ENCODE results near the gene SRGN. TPM values are rescaled to one million over a fixed set of nuclear protein-coding genes. Genes with fewer than 3 reads are reported as not detected.
"Not testable (repeated sequence)": the region's sequence is repeated elsewhere in the genome, so short reads cannot be mapped to it uniquely, and the experiment has no call there.

SRGN gene, protein sequence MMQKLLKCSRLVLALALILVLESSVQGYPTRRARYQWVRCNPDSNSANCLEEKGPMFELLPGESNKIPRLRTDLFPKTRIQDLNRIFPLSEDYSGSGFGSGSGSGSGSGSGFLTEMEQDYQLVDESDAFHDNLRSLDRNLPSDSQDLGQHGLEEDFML
- total RNA-seq, result 10 to 100 TPM; 19.5 to 38.0 TPM
- long read RNA-seq, transcript SRGN-201 (3 exons, 1,208 nt), result major isoform, 8 of 9 reads
- long read RNA-seq, partial matches to known transcripts, result 0 of 9 reads
- long read RNA-seq, other reads (novel, unspliced or antisense), result 1 of 9 reads

GRCh38 chr10:69087590-69088470, at the start of gene SRGN:
Gene SRGN (plus strand): TSS chr10:69088103. CDS start chr10:69088158, 55 bp downstream.
- DNase-seq (peak; percentile 55 to 68), ATAC-seq (peak; percentile 51)
- intact Hi-C loops (cut with DNase I, micrococcal nuclease), result no loop called here

DNA sequence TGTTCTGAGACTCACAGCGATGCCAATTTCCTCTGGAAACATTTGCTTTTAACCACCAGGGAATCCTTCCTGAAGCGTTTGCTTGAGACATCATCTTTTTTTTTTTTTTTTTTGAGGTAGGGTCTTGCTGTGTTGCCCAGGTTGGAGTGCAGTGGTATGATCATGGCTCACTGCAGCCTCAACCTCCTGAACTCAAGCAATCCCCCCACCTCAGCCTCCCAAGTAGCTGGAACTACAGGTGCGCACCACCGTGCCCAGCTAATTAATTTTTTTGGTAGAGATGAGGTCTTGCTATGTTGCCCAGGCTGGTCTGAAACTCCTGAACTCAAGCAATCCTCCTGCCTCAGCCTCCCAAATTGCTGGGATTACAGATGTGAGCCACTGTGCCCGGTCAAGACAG, 47.0 kb upstream of the SRGN start:
- DNase-seq; intact Hi-C loops (cut with DNase I, micrococcal nuclease); ATAC-seq: not testable (repeated sequence)

DNA sequence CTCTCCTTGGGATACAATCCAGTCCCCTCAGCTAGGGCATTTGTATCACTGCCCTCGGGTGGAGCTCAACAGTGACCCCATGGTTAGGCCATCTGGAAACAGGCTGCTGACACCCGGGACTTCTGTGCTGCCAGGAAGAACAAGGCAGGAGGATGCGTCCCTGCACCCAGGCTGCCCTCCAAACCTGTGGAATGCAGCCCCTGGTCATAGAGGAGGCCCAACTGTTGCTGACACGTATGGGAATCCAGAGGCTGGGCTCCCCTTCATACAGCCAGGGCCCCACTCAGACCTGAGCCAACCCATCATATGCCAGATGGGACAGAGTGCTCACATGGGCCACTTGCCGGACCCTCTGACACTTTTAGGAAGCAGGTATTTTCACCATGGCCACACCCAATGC, 45.5 kb upstream of the SRGN start:
- intact Hi-C loops (cut with DNase I, micrococcal nuclease), result no loop called here
- ATAC-seq (no peak), DNase-seq (no peak)

- no peak for DNase-seq
- intact Hi-C loops (cut with DNase I, micrococcal nuclease), result no loop called here
- ATAC-seq, result no peak
Observed at GRCh38 chr10:69042838-69043237, 45.1 kb upstream of the SRGN start.

GRCh38 chr10:69043931-69044531, 43.9 kb upstream of the SRGN start:
- intact Hi-C loops (cut with DNase I, micrococcal nuclease), result no loop called here
- DNase-seq, result no peak
- no peak for ATAC-seq

- intact Hi-C loops (cut with DNase I, micrococcal nuclease), result no loop called here
- no peak for DNase-seq
- no peak for ATAC-seq
Observed at GRCh38 chr10:69044546-69044945, 43.4 kb upstream of the SRGN start.

DNA sequence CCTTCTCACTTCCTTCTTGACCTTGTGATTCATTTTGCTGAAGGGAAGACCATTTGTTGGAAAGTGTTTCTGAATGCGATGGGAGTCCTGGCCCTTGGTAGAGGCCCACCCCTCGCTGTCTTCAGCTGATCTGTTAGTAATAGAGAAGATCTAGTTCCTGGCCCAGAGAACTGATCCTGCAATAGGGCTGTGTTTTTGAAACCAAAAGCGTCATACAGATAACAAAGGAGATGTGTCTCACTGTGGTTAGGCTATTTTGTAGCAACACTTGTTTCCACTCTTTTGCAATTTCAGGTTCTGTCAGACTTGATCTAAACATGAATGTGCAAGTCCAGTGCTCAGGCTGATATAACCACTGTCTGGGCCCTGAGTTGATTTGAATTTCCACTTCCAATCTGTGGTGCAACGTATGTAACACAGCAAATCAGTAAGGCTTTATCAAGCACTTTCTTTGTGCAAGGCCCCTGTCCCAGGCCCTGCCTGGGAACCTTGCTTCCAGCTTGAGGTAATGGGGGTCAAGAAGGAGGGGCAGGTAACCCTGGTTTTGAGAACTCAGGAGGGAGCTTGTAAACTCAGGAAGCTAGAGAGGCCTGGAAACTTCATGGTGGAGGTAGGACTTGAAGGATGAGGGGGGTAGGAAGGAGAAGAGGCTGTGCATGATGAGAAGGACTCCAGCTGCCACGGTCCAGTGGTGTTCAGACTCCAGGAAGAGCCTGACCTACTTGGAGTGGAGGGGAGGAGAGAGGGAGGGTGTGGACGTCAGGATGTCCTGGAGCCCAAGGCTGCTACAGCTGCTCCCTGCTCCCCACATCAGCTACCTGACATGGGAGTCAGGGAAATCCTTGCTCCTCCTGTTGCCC, 42.2 kb upstream of the SRGN start:
- ATAC-seq, result peak; percentile 37

DNA sequence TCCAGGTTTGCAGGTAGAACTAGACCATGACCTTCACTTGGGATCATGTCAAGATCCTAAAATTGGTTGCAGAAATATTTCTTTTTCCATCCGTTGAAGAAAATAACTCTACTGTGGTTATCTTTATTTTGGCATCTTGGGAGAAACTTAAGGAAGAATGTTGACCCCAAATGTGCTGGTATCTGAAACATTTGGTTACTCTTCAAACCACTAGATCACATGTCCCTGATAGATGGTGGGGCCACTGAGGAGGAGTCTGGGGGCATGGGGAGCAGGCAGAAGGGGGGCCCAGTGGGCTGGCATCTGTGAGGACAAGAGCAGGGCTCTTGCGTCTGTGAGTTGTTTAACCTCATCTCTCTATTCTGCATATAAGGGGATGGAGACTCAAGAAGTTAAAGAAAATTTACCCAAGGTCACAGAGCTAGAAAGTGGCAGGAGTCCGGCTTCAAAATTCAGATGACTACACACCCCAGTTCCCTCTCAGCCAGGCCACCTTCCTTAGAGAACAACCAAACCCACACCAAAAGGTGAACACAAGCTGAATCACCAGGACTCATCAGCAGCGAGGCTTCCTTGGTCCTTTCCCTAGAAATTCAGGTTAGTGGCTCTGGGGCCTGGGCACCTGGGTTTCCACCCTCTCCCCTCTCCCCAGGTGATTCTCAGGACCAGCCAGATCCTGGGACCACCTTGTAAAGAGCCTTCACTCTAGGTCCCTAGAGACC, 40.6 kb upstream of the SRGN start:
- DNase-seq (no peak), ATAC-seq (no peak)
- intact Hi-C loops (cut with DNase I, micrococcal nuclease), result no loop called here

More for the DNA sequence above, 42.2 kb upstream of the SRGN start:
- intact Hi-C loops (cut with DNase I, micrococcal nuclease), result no loop called here
- DNase-seq, result no peak

DNA sequence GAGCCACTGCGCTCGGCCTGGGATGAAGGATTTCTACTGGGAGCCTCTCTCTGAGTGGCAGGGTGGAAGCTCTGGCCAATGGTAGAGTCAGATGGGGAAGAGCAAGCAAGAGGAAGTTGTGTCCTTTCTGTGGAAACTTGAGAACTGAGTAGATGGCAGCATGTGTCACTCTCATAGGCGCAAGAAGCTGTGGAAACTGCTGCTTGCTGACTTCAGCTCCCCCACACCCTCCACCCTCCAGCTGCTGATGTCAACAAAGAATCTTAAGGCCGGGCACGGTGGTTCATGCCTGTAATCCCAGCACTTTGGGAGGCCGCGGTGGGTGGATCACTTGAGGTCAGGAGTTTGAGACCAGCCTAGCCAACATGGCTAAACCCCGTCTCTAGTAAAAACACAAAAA, 39.8 kb upstream of the SRGN start:
- intact Hi-C loops (cut with DNase I, micrococcal nuclease), result no loop called here
- ATAC-seq (peak; percentile 26), DNase-seq (peak; percentile 28 to 49)

- DNase-seq (no peak), ATAC-seq (no peak)
- intact Hi-C loops (cut with DNase I, micrococcal nuclease), result no loop called here
Observed at GRCh38 chr10:69049566-69049961, 38.3 kb upstream of the SRGN start.

GRCh38 chr10:69051303-69051702, 36.6 kb upstream of the SRGN start:
- intact Hi-C loops (cut with DNase I, micrococcal nuclease), result no loop called here
- ATAC-seq (no peak), DNase-seq (peak; percentile 32 to 49)

- DNase-seq (no peak), ATAC-seq (no peak)
- intact Hi-C loops (cut with DNase I, micrococcal nuclease), result no loop called here
Observed at GRCh38 chr10:69051710-69052487, 36.0 kb upstream of the SRGN start.

DNA sequence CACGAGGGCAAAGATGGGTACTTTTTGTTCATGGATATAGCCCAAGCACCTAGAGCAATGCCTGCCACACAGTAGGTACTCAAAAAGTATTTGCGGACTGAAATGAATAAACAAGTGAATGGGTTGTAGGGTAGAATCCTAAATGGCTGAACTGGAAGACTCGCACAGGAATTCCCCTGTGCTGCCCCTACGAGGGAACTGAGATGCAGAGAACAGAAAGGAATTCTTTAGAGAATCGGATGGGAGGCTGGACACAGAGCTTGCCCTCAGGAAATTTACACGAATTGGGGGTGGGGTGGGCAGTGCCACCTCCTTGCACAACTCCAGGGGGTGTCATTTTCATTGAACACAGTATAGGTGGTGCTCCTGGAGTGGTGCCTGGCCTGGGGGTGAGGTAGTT, 35.2 kb upstream of the SRGN start:
- ATAC-seq, result no peak
- DNase-seq, result no peak
- intact Hi-C loops (cut with DNase I, micrococcal nuclease), result no loop called here

DNA sequence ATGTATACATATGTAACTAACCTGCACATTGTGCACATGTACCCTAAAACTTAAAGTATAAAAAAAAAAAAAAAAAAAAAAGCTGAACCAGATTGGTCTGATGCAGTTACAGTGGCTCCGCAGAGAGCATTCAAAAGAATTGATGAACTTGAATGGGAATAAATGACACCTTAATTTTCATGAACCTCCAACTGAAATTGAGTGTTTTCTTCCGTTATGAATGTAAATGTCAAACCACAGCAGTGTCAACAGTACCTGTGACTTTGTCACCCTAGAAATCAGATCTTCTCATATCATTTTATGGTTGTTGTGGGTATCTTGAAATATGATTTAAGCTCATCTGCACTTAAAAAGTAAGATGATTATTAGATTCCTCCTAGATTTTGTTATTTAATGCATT, 32.7 kb upstream of the SRGN start:
- no peak for ATAC-seq
- intact Hi-C loops (cut with DNase I, micrococcal nuclease), result no loop called here
- DNase-seq, result no peak

- intact Hi-C loops (cut with DNase I, micrococcal nuclease), result no loop called here
- no peak for DNase-seq
- ATAC-seq, result no peak
Observed at GRCh38 chr10:69056129-69056528, 31.8 kb upstream of the SRGN start.

- ATAC-seq (no peak), DNase-seq (no peak)
- intact Hi-C loops (cut with DNase I, micrococcal nuclease), result no loop called here
Observed at GRCh38 chr10:69056536-69057260, 31.2 kb upstream of the SRGN start.

Measured in left colon (tissue), 2 donors.